Nephron progenitor cell (in vitro differentiated cells): Measurements from ENCODE around the gene PITX2.
A peak's percentile ranks its signal among the peaks of the same experiment; 100 is the strongest.

Source experiments
- DNase-seq: peaks from one replicate; pipeline ENCODE4 v3.0.0; 2021
- H3K27ac Mint-ChIP-seq: 2 replicates; pipeline ENCODE4 v1.8.0; 2021; ENCODE audit warnings: mild to moderate bottlenecking, moderate library complexity, mixed read lengths
- H3K27me3 Mint-ChIP-seq: 2 replicates; pipeline ENCODE4 v1.8.0; 2021; ENCODE audit warnings: mild to moderate bottlenecking, low read depth, mixed read lengths; ENCODE audit not compliant: poor library complexity
- H3K36me3 Mint-ChIP-seq: 2 replicates; pipeline ENCODE4 v1.8.0; 2021; ENCODE audit warnings: low read depth, mixed read lengths
- H3K4me1 Mint-ChIP-seq: 2 replicates; pipeline ENCODE4 v1.8.0; 2021; ENCODE audit warnings: mixed read lengths
- H3K4me3 Mint-ChIP-seq: 2 replicates; pipeline ENCODE4 v1.8.0; 2021; ENCODE audit warnings: mild to moderate bottlenecking, moderate library complexity, mixed read lengths
- H3K9me3 Mint-ChIP-seq: 2 replicates; pipeline ENCODE4 v1.8.0; 2021; ENCODE audit warnings: mild to moderate bottlenecking, moderate library complexity, mixed read lengths
- CTCF ChIP-seq: fragments of 200-600 bp; sonication (generic); IDR thresholded peaks from 2 replicates; pipeline ENCODE4 v1.5.0; 2021; ENCODE audit warnings: antibody characterized with exemption

Gene PITX2

GRCh38 chr4:110631584-110632505 is 9.0 kb upstream of the PITX2 start:
- DNase-seq: peak; percentile 84
- TF ChIP-seq CTCF: peak; percentile 81
- peaks cover 78% of the 10 kb centered on the region for H3K4me1 Mint-ChIP-seq

GRCh38 chr4:110630688-110631402 is 8.0 kb upstream of the PITX2 start:
- no peaks in the 10 kb centered on the region for H3K36me3 Mint-ChIP-seq
- H3K4me3 Mint-ChIP-seq: peak overlapping the region; percentile 82
- TF ChIP-seq CTCF: no peak
- H3K27ac Mint-ChIP-seq: no peak overlapping the region
- H3K4me1 Mint-ChIP-seq: peaks cover 77% of the 10 kb centered on the region
- peaks cover 99% of the 10 kb centered on the region for H3K27me3 Mint-ChIP-seq
- H3K9me3 Mint-ChIP-seq: no peaks in the 10 kb centered on the region
- peak; percentile 43 for DNase-seq

More at GRCh38 chr4:110631584-110632505, 9.0 kb upstream of the PITX2 start:
- peaks cover 99% of the 10 kb centered on the region for H3K27me3 Mint-ChIP-seq
- peak overlapping the region; percentile 85 for H3K4me3 Mint-ChIP-seq
- no peaks in the 10 kb centered on the region for H3K36me3 Mint-ChIP-seq
- H3K27ac Mint-ChIP-seq: no peak overlapping the region
- H3K9me3 Mint-ChIP-seq: no peaks in the 10 kb centered on the region

DNA sequence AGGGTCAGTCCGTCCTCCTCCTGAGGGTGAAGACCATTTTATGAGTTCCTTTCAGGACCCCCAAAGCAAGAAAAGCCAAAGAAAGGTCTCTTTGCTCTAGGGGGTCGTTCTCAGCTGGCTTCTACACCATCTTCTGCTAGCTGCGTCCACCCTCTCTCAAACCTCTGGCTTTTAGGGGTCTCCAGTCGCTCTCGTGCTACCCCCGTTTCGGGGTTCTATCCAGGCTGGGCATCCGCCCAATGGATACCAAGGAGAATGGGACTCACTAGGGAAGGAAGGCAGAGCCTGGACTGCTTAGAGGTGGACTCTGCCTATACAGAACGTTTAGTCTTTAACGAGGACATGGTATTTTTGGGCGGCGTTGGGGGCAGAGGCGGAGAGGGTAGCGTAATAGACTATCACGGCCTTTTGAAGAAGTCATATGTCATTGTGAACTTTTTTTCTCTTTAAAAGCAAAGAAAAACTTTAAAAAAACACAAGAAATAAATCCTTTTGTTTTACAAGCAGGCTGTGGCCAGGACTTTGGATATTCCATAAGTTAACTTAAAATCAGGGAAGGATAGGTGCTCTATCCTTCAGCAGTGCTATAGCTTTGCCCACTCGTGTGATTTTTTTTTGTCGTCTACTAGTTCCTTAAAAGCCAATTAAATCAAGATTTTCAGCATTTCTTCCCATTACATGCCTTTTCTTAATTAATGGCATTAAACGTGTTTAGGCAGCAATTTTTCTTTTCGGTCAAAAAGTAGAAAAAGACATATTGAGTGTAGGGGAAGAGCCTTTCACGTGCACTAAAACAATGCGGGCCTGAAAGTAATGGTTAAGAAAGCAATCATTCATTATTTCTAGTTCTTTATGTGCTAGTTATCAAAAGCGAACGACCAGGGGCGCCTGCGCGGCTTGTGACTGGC is 7.2 kb upstream of the PITX2 start:
- Mint-ChIP-seq H3K27ac (no peak overlapping the region), H3K4me3 (peak overlapping the region; percentile 82), H3K9me3 (no peaks in the 10 kb centered on the region), H3K36me3 (no peaks in the 10 kb centered on the region), H3K4me1 (peaks cover 82% of the 10 kb centered on the region), H3K27me3 (peaks cover 100% of the 10 kb centered on the region)
- no peak for TF ChIP-seq CTCF
- no peak for DNase-seq

- H3K4me1 Mint-ChIP-seq: peaks cover 82% of the 10 kb centered on the region
- no peaks in the 10 kb centered on the region for H3K36me3 Mint-ChIP-seq
- TF ChIP-seq CTCF: no peak
- H3K27ac Mint-ChIP-seq: no peak overlapping the region
- DNase-seq: peak; percentile 47
- H3K9me3 Mint-ChIP-seq: no peaks in the 10 kb centered on the region
- H3K27me3 Mint-ChIP-seq: peaks cover 100% of the 10 kb centered on the region
- peak overlapping the region; percentile 82 for H3K4me3 Mint-ChIP-seq
These were observed 6.4 kb upstream of the PITX2 start for GRCh38 chr4:110629214-110629754.

DNA sequence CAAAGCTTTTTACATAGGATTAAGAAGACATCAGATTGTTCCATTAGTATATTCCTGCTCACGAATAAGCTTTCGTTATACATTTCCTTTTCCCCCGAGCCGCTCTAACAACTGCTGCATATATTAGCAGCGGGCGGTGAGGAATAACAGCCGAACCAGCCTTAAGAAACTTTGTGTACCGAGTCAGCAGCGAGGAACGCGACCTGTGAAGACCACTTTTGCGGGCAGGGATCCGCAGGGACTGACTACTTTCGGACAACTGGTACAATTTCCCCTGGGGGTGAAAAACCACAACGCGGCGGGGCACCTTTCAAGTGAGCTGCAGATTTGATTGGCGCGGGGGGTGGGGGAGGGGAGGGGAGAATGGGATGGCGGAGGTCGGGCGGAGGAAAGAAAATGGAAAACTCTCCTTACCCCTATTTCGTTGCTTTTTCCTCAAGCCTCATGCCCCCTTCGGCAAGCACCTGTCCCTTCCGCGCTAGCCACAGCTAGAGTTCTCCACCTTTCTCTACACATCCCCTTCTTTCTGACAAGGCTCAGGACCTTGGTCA is 5.9 kb upstream of the PITX2 start:
- no peak for DNase-seq
- peak overlapping the region; percentile 82 for H3K4me3 Mint-ChIP-seq
- no peaks in the 10 kb centered on the region for H3K36me3 Mint-ChIP-seq
- H3K27me3 Mint-ChIP-seq: peaks cover 100% of the 10 kb centered on the region
- TF ChIP-seq CTCF: no peak
- no peaks in the 10 kb centered on the region for H3K9me3 Mint-ChIP-seq
- H3K27ac Mint-ChIP-seq: no peak overlapping the region
- H3K4me1 Mint-ChIP-seq: peaks cover 82% of the 10 kb centered on the region
